M059J (cell line): ENCODE measurements around the gene RCOR2. TPM values are rescaled to one million over a fixed set of nuclear protein-coding genes. Genes with fewer than 3 reads are reported as not detected.

Source experiments
- DNase-seq: peaks from one replicate; pipeline ENCODE4 v3.0.0-alpha.2; 2012; ENCODE audit warnings: low read depth
- total RNA-seq: library from RNA; depleted of rRNA; stranded (reverse); fragments of >200 nt; shearing (Covaris generic); gene quantifications from 2 replicates; pipeline ENCODE4 v1.2.3, GENCODE V29; 2014

The RCOR2 gene
- total RNA-seq, 1 experiment from 2014 or later, result 1.9 TPM

GRCh38 chr11:63923319-63923718 is 6.4 kb upstream of the RCOR2 start:
- DNase-seq, result no peak

- no peak for DNase-seq
These were observed 5.8 kb upstream of the RCOR2 start for GRCh38 chr11:63922673-63923192.

- DNase-seq, result no peak
These were observed 4.0 kb upstream of the RCOR2 start for GRCh38 chr11:63920939-63921417.

GRCh38 chr11:63920126-63920938 is 3.4 kb upstream of the RCOR2 start:
- peak; percentile 20 for DNase-seq

GRCh38 chr11:63919267-63920125 is 2.5 kb upstream of the RCOR2 start:
- DNase-seq, result peak; percentile 76

GRCh38 chr11:63918507-63919191 is 1.7 kb upstream of the RCOR2 start:
- DNase-seq, result peak; percentile 44

GRCh38 chr11:63917692-63918506 is 935 bp upstream of the RCOR2 start:
- DNase-seq, result peak; percentile 74

GRCh38 chr11:63915961-63916836 is 765 bp downstream of the RCOR2 start:
- peak; percentile 32 for DNase-seq

- DNase-seq, result no peak
These were observed 1.9 kb downstream of the RCOR2 start for GRCh38 chr11:63914896-63915691.

- no peak for DNase-seq
These were observed 2.8 kb downstream of the RCOR2 start for GRCh38 chr11:63913866-63914830.

GRCh38 chr11:63912678-63913077 is 4.3 kb downstream of the RCOR2 start:
- DNase-seq, result no peak

GRCh38 chr11:63911876-63912275 is 5.1 kb downstream of the RCOR2 start:
- DNase-seq, result no peak

- DNase-seq, result no peak
These were observed 5.5 kb downstream of the RCOR2 start for GRCh38 chr11:63911440-63911839.

- DNase-seq, result no peak
These were observed 6.3 kb downstream of the RCOR2 start for GRCh38 chr11:63910675-63911074.

- no peak for DNase-seq
These were observed 7.1 kb downstream of the RCOR2 start for GRCh38 chr11:63909591-63910506.

GRCh38 chr11:63908631-63909401 is 8.1 kb downstream of the RCOR2 start:
- no peak for DNase-seq
